K562 (cell line): ENCODE measurements around the gene ITPRIPL2.

ENCODE experiments used
- CTCF ChIP-seq, 3 experiments: IDR thresholded peaks in 2 of 3; conservative IDR thresholded peaks in 1 of 3; 2 replicates each; pipeline ENCODE4 v1.5.1; 2011 to 2012; ENCODE audit warnings: low read length in 3 of 3, mild to moderate bottlenecking in 3 of 3, control low read depth in 2 of 3, improper control_type of control experiment in 1 of 3, inconsistent platforms in 1 of 3, low read depth in 1 of 3, mixed read lengths in 1 of 3, moderate library complexity in 1 of 3; ENCODE audit not compliant: insufficient read depth in 2 of 3
- POLR2A ChIP-seq: fragments of 450-650 bp; conservative IDR thresholded peaks from 2 replicates; pipeline ENCODE4 v1.6.1; 2016
- ZNF124 ChIP-seq: sonication (generic); formaldehyde crosslinking; IDR thresholded peaks from 2 replicates; pipeline ENCODE4 v1.8.1; 2022; ENCODE audit warnings: missing genetic modification reagents
- TF ChIP-seq, protein P1 (sequence below): sonication (generic); formaldehyde crosslinking; IDR thresholded peaks from 2 replicates; pipeline ENCODE4 v1.5.0; 2020; ENCODE audit warnings: missing genetic modification reagents
- TF ChIP-seq, protein P2 (sequence below): sonication (generic); formaldehyde crosslinking; IDR thresholded peaks from 2 replicates; pipeline ENCODE4 v1.8.1; 2023; ENCODE audit warnings: mild to moderate bottlenecking, missing genetic modification reagents

DNA sequence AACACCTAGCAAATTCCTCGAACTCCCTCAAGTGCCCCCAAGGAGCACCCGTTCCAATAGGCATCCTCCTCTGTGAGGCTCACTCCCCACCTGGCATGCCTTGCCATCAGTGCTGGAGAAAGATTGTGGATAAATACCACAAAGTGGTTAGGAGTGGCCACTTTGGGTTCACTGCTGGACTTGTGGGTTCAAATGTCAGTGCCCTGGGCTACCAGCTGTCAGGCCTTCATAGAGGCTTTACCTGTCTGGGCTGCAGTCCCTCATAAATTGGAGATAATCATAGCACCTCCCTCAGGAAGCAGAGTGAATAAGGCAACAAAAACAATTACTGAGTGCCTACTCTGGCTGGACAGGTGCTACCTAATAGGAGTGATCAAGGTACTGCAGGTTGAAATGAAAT lies 52.7 kb downstream of the ITPRIPL2 start:
- TF ChIP-seq POLR2A = no peak
- TF ChIP-seq, protein P1, sequence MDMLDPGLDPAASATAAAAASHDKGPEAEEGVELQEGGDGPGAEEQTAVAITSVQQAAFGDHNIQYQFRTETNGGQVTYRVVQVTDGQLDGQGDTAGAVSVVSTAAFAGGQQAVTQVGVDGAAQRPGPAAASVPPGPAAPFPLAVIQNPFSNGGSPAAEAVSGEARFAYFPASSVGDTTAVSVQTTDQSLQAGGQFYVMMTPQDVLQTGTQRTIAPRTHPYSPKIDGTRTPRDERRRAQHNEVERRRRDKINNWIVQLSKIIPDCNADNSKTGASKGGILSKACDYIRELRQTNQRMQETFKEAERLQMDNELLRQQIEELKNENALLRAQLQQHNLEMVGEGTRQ (CRISPR knock-in tag) = no peak
- TF ChIP-seq ZNF124 (CRISPR knock-in tag) = no peak
- peak in 2 of 3 experiments; percentile 13 to 23; a peak in 1 of 6 replicates for TF ChIP-seq CTCF (IDR thresholded peaks at IDR 0.05 in 2 of 3, conservative IDR thresholded peaks at IDR 0.05 in 1 of 3; ENCODE audit: insufficient read depth in 2 of 3, low read depth in 1 of 3, low read length in 3 of 3)
- TF ChIP-seq, protein P2, sequence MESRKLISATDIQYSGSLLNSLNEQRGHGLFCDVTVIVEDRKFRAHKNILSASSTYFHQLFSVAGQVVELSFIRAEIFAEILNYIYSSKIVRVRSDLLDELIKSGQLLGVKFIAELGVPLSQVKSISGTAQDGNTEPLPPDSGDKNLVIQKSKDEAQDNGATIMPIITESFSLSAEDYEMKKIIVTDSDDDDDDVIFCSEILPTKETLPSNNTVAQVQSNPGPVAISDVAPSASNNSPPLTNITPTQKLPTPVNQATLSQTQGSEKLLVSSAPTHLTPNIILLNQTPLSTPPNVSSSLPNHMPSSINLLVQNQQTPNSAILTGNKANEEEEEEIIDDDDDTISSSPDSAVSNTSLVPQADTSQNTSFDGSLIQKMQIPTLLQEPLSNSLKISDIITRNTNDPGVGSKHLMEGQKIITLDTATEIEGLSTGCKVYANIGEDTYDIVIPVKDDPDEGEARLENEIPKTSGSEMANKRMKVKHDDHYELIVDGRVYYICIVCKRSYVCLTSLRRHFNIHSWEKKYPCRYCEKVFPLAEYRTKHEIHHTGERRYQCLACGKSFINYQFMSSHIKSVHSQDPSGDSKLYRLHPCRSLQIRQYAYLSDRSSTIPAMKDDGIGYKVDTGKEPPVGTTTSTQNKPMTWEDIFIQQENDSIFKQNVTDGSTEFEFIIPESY (CRISPR knock-in tag) = no peak
